CD4-positive, alpha-beta memory T cell (primary cell): Measurements from ENCODE around the gene ARHGAP40. TPM values are rescaled to one million over a fixed set of nuclear protein-coding genes. Genes with fewer than 3 reads are reported as not detected.
A peak's percentile ranks its signal among the peaks of the same experiment; 100 is the strongest.

Source experiments
- CTCF ChIA-PET: fragments of 350-600 bp; sonication (Branson Sonifier 250); formaldehyde crosslinking; loops from one replicate; lab custom pipeline; 2021; ENCODE audit warnings: inconsistent platforms; ENCODE audit not compliant: partially characterized antibody; lab: Charles Lee
- POLR2A ChIA-PET: fragments of 350-600 bp; sonication (Branson Sonifier 250); formaldehyde crosslinking; loops from one replicate; lab custom pipeline; 2021; ENCODE audit not compliant: partially characterized antibody; lab: Charles Lee
- DNase-seq, 5 donors: peaks; one replicate each; pipeline versions ENCODE4 v3.0.0 to v3.0.0-alpha.2; 2020 to 2022; ENCODE audit warnings: mixed read lengths in 1 of 5
- H3K27ac ChIP-seq: one replicate; pipeline ENCODE4 v1.7.0; 2013; ENCODE audit warnings: low read depth, low read length
- H3K27me3 ChIP-seq: 2 replicates; pipeline ENCODE4 v1.7.0; 2013; ENCODE audit warnings: mild to moderate bottlenecking, low read length, moderate library complexity; ENCODE audit not compliant: insufficient read depth
- H3K36me3 ChIP-seq: 2 replicates; pipeline ENCODE4 v1.7.0; 2013; ENCODE audit warnings: mild to moderate bottlenecking, low read length, moderate library complexity; ENCODE audit not compliant: insufficient read depth
- H3K4me1 ChIP-seq: 2 replicates; pipeline ENCODE4 v1.7.0; 2013; ENCODE audit warnings: mild to moderate bottlenecking, low read length, moderate library complexity; ENCODE audit not compliant: insufficient read depth
- H3K4me3 ChIP-seq, 2 donors: one replicate each; pipeline ENCODE4 v1.7.0; 2013; ENCODE audit warnings: low read length in 2 of 2, mild to moderate bottlenecking in 1 of 2
- H3K9me3 ChIP-seq, 2 donors: one replicate each; pipeline ENCODE4 v1.7.0; 2013; ENCODE audit warnings: low read length in 2 of 2, control low read depth in 1 of 2; ENCODE audit not compliant: control insufficient read depth in 1 of 2
- H3K27ac Mint-ChIP-seq, 7 donors: one replicate each; pipeline ENCODE4 v1.8.0; 2020 to 2021; ENCODE audit warnings: mixed read lengths in 7 of 7, mild to moderate bottlenecking in 6 of 7, inconsistent platforms in 3 of 7, moderate library complexity in 3 of 7
- H3K27me3 Mint-ChIP-seq, 2 donors: one replicate each; pipeline ENCODE4 v1.8.0; 2020 to 2021; ENCODE audit warnings: mixed read lengths in 2 of 2
- H3K36me3 Mint-ChIP-seq, 2 donors: one replicate each; pipeline ENCODE4 v1.8.0; 2020 to 2021; ENCODE audit warnings: mixed read lengths in 2 of 2, inconsistent platforms in 1 of 2, mild to moderate bottlenecking in 1 of 2
- H3K4me1 Mint-ChIP-seq, 4 donors: one replicate each; pipeline ENCODE4 v1.8.0; 2020 to 2021; ENCODE audit warnings: mixed read lengths in 4 of 4, mild to moderate bottlenecking in 1 of 4
- H3K4me3 Mint-ChIP-seq, 8 donors: one replicate each; pipeline ENCODE4 v1.8.0; 2020 to 2021; ENCODE audit warnings: mixed read lengths in 8 of 8, mild to moderate bottlenecking in 7 of 8, moderate library complexity in 6 of 8, inconsistent platforms in 3 of 8
- H3K9me3 Mint-ChIP-seq, 8 donors: one replicate each; pipeline ENCODE4 v1.8.0; 2020 to 2021; ENCODE audit warnings: mixed read lengths in 8 of 8, mild to moderate bottlenecking in 5 of 8, inconsistent platforms in 3 of 8, moderate library complexity in 1 of 8
- intact Hi-C: fragments of 100-400 bp; cut with micrococcal nuclease; formaldehyde crosslinking; loops from one replicate; pipeline ENCODE4 v1.15.1; 2023
- polyA plus RNA-seq, 2 donors: library from polyadenylated mRNA; unstranded; fragments of 300-500 nt; fragmentation: Illumina TruSeq; gene quantifications; one replicate each; pipeline ENCODE4 v1.2.3, GENCODE V29; 2021
- total RNA-seq, 2 experiments: library from RNA; stranded (reverse); gene quantifications; one replicate each; pipeline ENCODE4 v1.2.3, GENCODE V29; 2021

Gene ARHGAP40
- total and polyA plus RNA-seq, 4 experiments from 2014 or later, result not detected

GRCh38 chr20:38581830-38582358 lies 19.7 kb upstream of the ARHGAP40 start:
- H3K27ac Mint-ChIP-seq, result no peak overlapping the region

GRCh38 chr20:38583306-38583705 lies 18.3 kb upstream of the ARHGAP40 start:
- no peak for DNase-seq
- H3K4me1 Mint-ChIP-seq, result no peaks in the 10 kb centered on the region
- ChIA-PET CTCF (no interaction called here), POLR2A (no interaction called here)
- intact Hi-C loops, result no loop called here
- Histone ChIP-seq H3K4me3 (no peak overlapping the region), H3K9me3 (no peaks in the 10 kb centered on the region), H3K27ac (no peak overlapping the region), H3K27me3 (no peaks in the 10 kb centered on the region), H3K36me3 (no peaks in the 10 kb centered on the region), H3K4me1 (no peaks in the 10 kb centered on the region)
- H3K36me3 Mint-ChIP-seq, result no peaks in the 10 kb centered on the region
- H3K4me3 Mint-ChIP-seq, result no peak overlapping the region
- H3K27ac Mint-ChIP-seq, result no peak overlapping the region
- peaks cover 0 to 1% (median 0%) of the 10 kb centered on the region in 8 donors for H3K9me3 Mint-ChIP-seq
- H3K27me3 Mint-ChIP-seq, result peaks cover 0 to 3% of the 10 kb centered on the region in 2 donors

More at GRCh38 chr20:38581830-38582358, 19.7 kb upstream of the ARHGAP40 start:
- POLR2A ChIA-PET, result no interaction called here
- Histone ChIP-seq H3K9me3 (no peaks in the 10 kb centered on the region), H3K4me1 (no peaks in the 10 kb centered on the region), H3K36me3 (no peaks in the 10 kb centered on the region), H3K4me3 (no peak overlapping the region), H3K27me3 (no peaks in the 10 kb centered on the region), H3K27ac (no peak overlapping the region)
- H3K4me3 Mint-ChIP-seq, result peak overlapping the region in 1 of 8 donors; percentile 6
- H3K9me3 Mint-ChIP-seq, result peaks cover 0 to 1% (median 0%) of the 10 kb centered on the region in 8 donors
- no peaks in the 10 kb centered on the region for H3K4me1 Mint-ChIP-seq
- intact Hi-C loops, result no loop called here
- CTCF ChIA-PET, result no interaction called here
- peaks cover 5 to 9% of the 10 kb centered on the region in 2 donors for H3K36me3 Mint-ChIP-seq
- peaks cover 0 to 1% of the 10 kb centered on the region in 2 donors for H3K27me3 Mint-ChIP-seq
- DNase-seq, result no peak

- no peak overlapping the region for H3K27ac Mint-ChIP-seq
- H3K4me3 Mint-ChIP-seq, result no peak overlapping the region
- no peaks in the 10 kb centered on the region for H3K36me3 ChIP-seq
- CTCF ChIA-PET, result no interaction called here
- H3K9me3 ChIP-seq, result no peaks in the 10 kb centered on the region
- DNase-seq, result no peak
- intact Hi-C loops, result no loop called here
- H3K36me3 Mint-ChIP-seq, result no peaks in the 10 kb centered on the region
- H3K4me1 ChIP-seq, result no peaks in the 10 kb centered on the region
- H3K27me3 ChIP-seq, result no peaks in the 10 kb centered on the region
- peaks cover 0 to 1% (median 0%) of the 10 kb centered on the region in 8 donors for H3K9me3 Mint-ChIP-seq
- no peak overlapping the region for H3K27ac ChIP-seq
- no peaks in the 10 kb centered on the region for H3K4me1 Mint-ChIP-seq
- H3K4me3 ChIP-seq, result no peak overlapping the region
- POLR2A ChIA-PET, result no interaction called here
- H3K27me3 Mint-ChIP-seq, result peaks cover 0 to 3% of the 10 kb centered on the region in 2 donors
These were observed 17.4 kb upstream of the ARHGAP40 start for GRCh38 chr20:38584099-38584763.

- Histone ChIP-seq H3K4me3 (no peak overlapping the region), H3K27ac (no peak overlapping the region), H3K36me3 (no peaks in the 10 kb centered on the region), H3K4me1 (no peaks in the 10 kb centered on the region), H3K9me3 (no peaks in the 10 kb centered on the region), H3K27me3 (no peaks in the 10 kb centered on the region)
- ChIA-PET POLR2A (no interaction called here), CTCF (no interaction called here)
- peaks cover 0 to 3% of the 10 kb centered on the region in 2 donors for H3K27me3 Mint-ChIP-seq
- H3K4me3 Mint-ChIP-seq, result no peak overlapping the region
- no peak overlapping the region for H3K27ac Mint-ChIP-seq
- intact Hi-C loops, result no loop called here
- DNase-seq, result no peak
- no peaks in the 10 kb centered on the region for H3K36me3 Mint-ChIP-seq
- H3K9me3 Mint-ChIP-seq, result peaks cover 0 to 1% (median 0%) of the 10 kb centered on the region in 8 donors
- H3K4me1 Mint-ChIP-seq, result no peaks in the 10 kb centered on the region
These were observed 16.0 kb upstream of the ARHGAP40 start for GRCh38 chr20:38585404-38586180.

- CTCF ChIA-PET, result no interaction called here
- intact Hi-C loops, result no loop called here
- no peaks in the 10 kb centered on the region for H3K4me1 Mint-ChIP-seq
- peaks cover 0 to 3% of the 10 kb centered on the region in 2 donors for H3K27me3 Mint-ChIP-seq
- Histone ChIP-seq H3K27me3 (no peaks in the 10 kb centered on the region), H3K4me1 (no peaks in the 10 kb centered on the region), H3K27ac (no peak overlapping the region), H3K4me3 (no peak overlapping the region), H3K36me3 (no peaks in the 10 kb centered on the region), H3K9me3 (no peaks in the 10 kb centered on the region)
- H3K4me3 Mint-ChIP-seq, result no peak overlapping the region
- H3K36me3 Mint-ChIP-seq, result no peaks in the 10 kb centered on the region
- POLR2A ChIA-PET, result no interaction called here
- no peaks in the 10 kb centered on the region for H3K9me3 Mint-ChIP-seq
- no peak overlapping the region for H3K27ac Mint-ChIP-seq
- DNase-seq, result no peak
These were observed 15.5 kb upstream of the ARHGAP40 start for GRCh38 chr20:38586181-38586525.

GRCh38 chr20:38588303-38588702 lies 13.3 kb upstream of the ARHGAP40 start:
- intact Hi-C loops, result no loop called here
- no peak overlapping the region for H3K4me3 ChIP-seq
- ChIA-PET CTCF (no interaction called here), POLR2A (no interaction called here)
- no peaks in the 10 kb centered on the region for H3K9me3 Mint-ChIP-seq
- H3K4me1 ChIP-seq, result no peaks in the 10 kb centered on the region
- no peak overlapping the region for H3K4me3 Mint-ChIP-seq
- no peaks in the 10 kb centered on the region for H3K4me1 Mint-ChIP-seq
- H3K36me3 ChIP-seq, result no peaks in the 10 kb centered on the region
- no peaks in the 10 kb centered on the region for H3K36me3 Mint-ChIP-seq
- H3K27me3 ChIP-seq, result no peaks in the 10 kb centered on the region
- H3K27me3 Mint-ChIP-seq, result peaks cover 0 to 3% of the 10 kb centered on the region in 2 donors
- H3K27ac ChIP-seq, result no peak overlapping the region
- no peaks in the 10 kb centered on the region for H3K9me3 ChIP-seq
- H3K27ac Mint-ChIP-seq, result no peak overlapping the region
- DNase-seq, result no peak

- intact Hi-C loops, result no loop called here
These were observed 12.3 kb upstream of the ARHGAP40 start for GRCh38 chr20:38589351-38589750.

More at GRCh38 chr20:38589351-38589750, 12.3 kb upstream of the ARHGAP40 start:
- Mint-ChIP-seq H3K4me3 (no peak overlapping the region), H3K9me3 (no peaks in the 10 kb centered on the region), H3K36me3 (no peaks in the 10 kb centered on the region), H3K27me3 (peaks cover 0 to 3% of the 10 kb centered on the region in 2 donors), H3K27ac (no peak overlapping the region), H3K4me1 (no peaks in the 10 kb centered on the region)
- DNase-seq, result no peak
- Histone ChIP-seq H3K27ac (no peak overlapping the region), H3K27me3 (no peaks in the 10 kb centered on the region), H3K36me3 (no peaks in the 10 kb centered on the region), H3K4me1 (no peaks in the 10 kb centered on the region), H3K9me3 (no peaks in the 10 kb centered on the region), H3K4me3 (no peak overlapping the region)
- CTCF ChIA-PET, result no interaction called here
- POLR2A ChIA-PET, result no interaction called here
